ENCODE measurements around the gene UQCRC2. TPM values are rescaled to one million over a fixed set of nuclear protein-coding genes. Genes with fewer than 3 reads are reported as not detected.

Gene UQCRC2
- polyA plus RNA-seq, 1 of the 3 experiments (the other 2 are of a cell fraction): 155 TPM

DNA sequence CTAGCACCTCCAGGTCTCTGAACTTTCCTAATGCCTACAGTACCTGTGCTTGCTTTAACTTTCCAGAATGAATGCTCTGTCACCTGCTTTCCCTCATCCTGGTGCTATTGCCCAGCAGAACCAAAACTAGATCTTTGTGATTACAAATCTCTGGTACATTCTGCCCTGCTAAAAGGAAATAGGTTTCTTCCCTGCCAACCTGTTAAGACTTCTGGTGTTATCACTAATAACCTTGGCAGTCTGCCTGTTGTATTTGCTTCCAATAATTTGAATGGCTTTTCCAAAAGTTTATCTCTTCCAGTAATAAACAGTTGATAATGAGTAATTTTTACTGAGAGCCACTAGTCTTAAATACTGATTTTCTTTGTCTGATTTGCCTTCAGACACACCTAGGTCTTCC lies 32.4 kb downstream of the UQCRC2 start:
- no peak overlapping the region for H3K4me3 ChIP-seq (ENCODE audit: low read depth in 2 of 2, low read length in 1 of 2)
- H3K36me3 ChIP-seq (replicated peaks in 1 of 2; ENCODE audit: control insufficient read depth in 1 of 2, insufficient read depth in 2 of 2, low read length in 1 of 2): peaks cover 37 to 39% of the 10 kb centered on the region in 2 experiments
- no peaks in the 10 kb centered on the region; the same call in 1 of the 2 replicates for H3K79me2 ChIP-seq (ENCODE audit: insufficient read depth)
- peaks cover 0 to 4% of the 10 kb centered on the region in 2 experiments; a peak in 1 of 4 replicates for H3K4me1 ChIP-seq (ENCODE audit: control insufficient read depth in 1 of 2, insufficient read depth in 2 of 2, low read depth in 1 of 2, low read length in 1 of 2)
- H4K20me1 ChIP-seq (ENCODE audit: insufficient read depth): no peaks in the 10 kb centered on the region
- TF ChIP-seq RCOR1 (IDR thresholded peaks at IDR 0.05; ENCODE audit: low read length) (no peak), FOXJ3 (CRISPR knock-in tag; IDR thresholded peaks at IDR 0.05) (no peak), ELF1 (IDR thresholded peaks at IDR 0.05) (no peak), RFX5 (IDR thresholded peaks at IDR 0.05; ENCODE audit: low read length) (no peak)
- TF ChIP-seq, protein P1, sequence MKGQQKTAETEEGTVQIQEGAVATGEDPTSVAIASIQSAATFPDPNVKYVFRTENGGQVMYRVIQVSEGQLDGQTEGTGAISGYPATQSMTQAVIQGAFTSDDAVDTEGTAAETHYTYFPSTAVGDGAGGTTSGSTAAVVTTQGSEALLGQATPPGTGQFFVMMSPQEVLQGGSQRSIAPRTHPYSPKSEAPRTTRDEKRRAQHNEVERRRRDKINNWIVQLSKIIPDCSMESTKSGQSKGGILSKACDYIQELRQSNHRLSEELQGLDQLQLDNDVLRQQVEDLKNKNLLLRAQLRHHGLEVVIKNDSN (IDR thresholded peaks at IDR 0.05; ENCODE audit: borderline replicate concordance, low read depth): no peak
- POLR2A ChIA-PET: no interaction called here
- H3K9me3 ChIP-seq: no peaks in the 10 kb centered on the region
- no peaks in the 10 kb centered on the region for H3K9me2 ChIP-seq
- peaks cover 7% of the 10 kb centered on the region for H3F3A ChIP-seq (replicated peaks; ENCODE audit: insufficient read depth)
- no peak overlapping the region for H3K9ac ChIP-seq
- H3K4me2 ChIP-seq: no peak overlapping the region
- CTCF ChIA-PET: interaction anchor here (1.8 to 2.7 kb wide), 2 partner anchors 92 to 203 kb away, joined by 5 to 9 read pairs; no protein-coding TSS in a partner anchor
- no peak overlapping the region for H3K27ac ChIP-seq (ENCODE audit: low read depth in 2 of 2, low read length in 1 of 2)
- no peak overlapping the region for H2AFZ ChIP-seq (ENCODE audit: low read depth)
- no peak for DNase-seq
- H3K27me3 ChIP-seq (ENCODE audit: insufficient read depth): no peaks in the 10 kb centered on the region

DNA sequence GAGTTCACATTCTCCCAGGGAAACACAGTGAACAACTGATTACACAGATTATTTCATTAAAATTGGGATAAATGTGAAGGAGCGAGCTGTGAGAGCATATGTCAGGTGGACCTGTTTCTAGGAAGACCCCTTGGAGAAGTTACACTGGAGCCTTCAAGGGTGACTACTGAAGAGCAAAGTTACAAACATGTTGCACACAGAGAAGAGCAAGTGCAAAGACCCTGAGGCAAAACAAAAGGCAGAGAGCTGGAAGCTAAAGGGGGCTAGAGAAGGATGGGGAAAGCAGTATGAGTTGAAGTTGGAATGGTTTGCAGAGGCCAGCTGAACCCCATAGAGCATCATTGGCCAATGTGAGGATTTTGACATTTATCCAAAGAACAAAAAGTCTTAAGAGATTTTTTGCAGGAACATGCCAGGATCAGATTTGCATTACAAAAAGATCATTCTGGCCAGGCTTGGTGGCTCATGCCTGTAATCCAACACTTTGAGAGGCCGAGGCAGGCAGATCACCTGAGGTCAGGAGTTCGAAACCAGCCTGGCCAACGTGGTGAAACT lies 33.6 kb downstream of the UQCRC2 start:
- no peaks in the 10 kb centered on the region for H4K20me1 ChIP-seq (ENCODE audit: insufficient read depth)
- peaks cover 26 to 29% of the 10 kb centered on the region in 2 experiments for H3K36me3 ChIP-seq (replicated peaks in 1 of 2; ENCODE audit: control insufficient read depth in 1 of 2, insufficient read depth in 2 of 2, low read length in 1 of 2)
- H3F3A ChIP-seq (replicated peaks; ENCODE audit: insufficient read depth): peaks cover 7% of the 10 kb centered on the region
- no peaks in the 10 kb centered on the region for H3K27me3 ChIP-seq (ENCODE audit: insufficient read depth)
- no peaks in the 10 kb centered on the region for H3K9me2 ChIP-seq
- H3K9me3 ChIP-seq: no peaks in the 10 kb centered on the region
- no peaks in the 10 kb centered on the region; the same call in 1 of the 2 replicates for H3K79me2 ChIP-seq (ENCODE audit: insufficient read depth)
- no peak overlapping the region for H3K4me3 ChIP-seq (ENCODE audit: low read depth in 2 of 2, low read length in 1 of 2)
- H3K4me2 ChIP-seq: no peak overlapping the region
- no peak for TF ChIP-seq RCOR1 (IDR thresholded peaks at IDR 0.05; ENCODE audit: low read length)
- TF ChIP-seq RFX5 (IDR thresholded peaks at IDR 0.05; ENCODE audit: low read length): no peak
- TF ChIP-seq ELF1 (IDR thresholded peaks at IDR 0.05): no peak
- TF ChIP-seq RXRA (IDR thresholded peaks at IDR 0.05; ENCODE audit: borderline replicate concordance, low read depth): no peak
- no peak for TF ChIP-seq FOXJ3 (CRISPR knock-in tag; IDR thresholded peaks at IDR 0.05)
- no peak for TF ChIP-seq YY1 (IDR thresholded peaks at IDR 0.05; ENCODE audit: low read depth)
- TF ChIP-seq, protein P2, sequence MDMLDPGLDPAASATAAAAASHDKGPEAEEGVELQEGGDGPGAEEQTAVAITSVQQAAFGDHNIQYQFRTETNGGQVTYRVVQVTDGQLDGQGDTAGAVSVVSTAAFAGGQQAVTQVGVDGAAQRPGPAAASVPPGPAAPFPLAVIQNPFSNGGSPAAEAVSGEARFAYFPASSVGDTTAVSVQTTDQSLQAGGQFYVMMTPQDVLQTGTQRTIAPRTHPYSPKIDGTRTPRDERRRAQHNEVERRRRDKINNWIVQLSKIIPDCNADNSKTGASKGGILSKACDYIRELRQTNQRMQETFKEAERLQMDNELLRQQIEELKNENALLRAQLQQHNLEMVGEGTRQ (IDR thresholded peaks at IDR 0.05; ENCODE audit: borderline replicate concordance, low read depth, low read length): no peak
- no peak for TF ChIP-seq TCF12 (IDR thresholded peaks at IDR 0.05)
- POLR2A ChIA-PET: interaction anchor here (0.5 kb wide), 1 partner anchor 107 kb away, joined by 4 read pairs; no protein-coding TSS in a partner anchor
- no peak overlapping the region for H2AFZ ChIP-seq (ENCODE audit: low read depth)
- WGBS (ENCODE audit: low lambda C conversion rate): 100% methylated on average over 4 of the region's 4 CpGs
- no peak for DNase-seq
- peaks cover 0 to 4% of the 10 kb centered on the region in 2 experiments; a peak in 1 of 4 replicates for H3K4me1 ChIP-seq (ENCODE audit: control insufficient read depth in 1 of 2, insufficient read depth in 2 of 2, low read depth in 1 of 2, low read length in 1 of 2)
- H3K27ac ChIP-seq (ENCODE audit: low read depth in 2 of 2, low read length in 1 of 2): no peak overlapping the region
- H3K9ac ChIP-seq: no peak overlapping the region
- CTCF ChIA-PET: interaction anchor here (2.7 kb wide), 1 partner anchor 91 kb away, joined by 9 read pairs; no protein-coding TSS in a partner anchor
